RPMI7951 (cell line): ENCODE results near the gene CARD19. TPM values are rescaled to one million over a fixed set of nuclear protein-coding genes. Genes with fewer than 3 reads are reported as not detected.

Experiments used
- DNase-seq: peaks from one replicate; pipeline ENCODE4 v3.0.0-alpha.2; 2012; ENCODE audit warnings: low read depth
- total RNA-seq: library from RNA; depleted of rRNA; stranded (reverse); fragments of >200 nt; shearing (Covaris generic); gene quantifications from 2 replicates; pipeline ENCODE4 v1.2.3, GENCODE V29; 2014

CARD19 gene
- total RNA-seq, 1 experiment from 2014 or later = 179 TPM

DNA sequence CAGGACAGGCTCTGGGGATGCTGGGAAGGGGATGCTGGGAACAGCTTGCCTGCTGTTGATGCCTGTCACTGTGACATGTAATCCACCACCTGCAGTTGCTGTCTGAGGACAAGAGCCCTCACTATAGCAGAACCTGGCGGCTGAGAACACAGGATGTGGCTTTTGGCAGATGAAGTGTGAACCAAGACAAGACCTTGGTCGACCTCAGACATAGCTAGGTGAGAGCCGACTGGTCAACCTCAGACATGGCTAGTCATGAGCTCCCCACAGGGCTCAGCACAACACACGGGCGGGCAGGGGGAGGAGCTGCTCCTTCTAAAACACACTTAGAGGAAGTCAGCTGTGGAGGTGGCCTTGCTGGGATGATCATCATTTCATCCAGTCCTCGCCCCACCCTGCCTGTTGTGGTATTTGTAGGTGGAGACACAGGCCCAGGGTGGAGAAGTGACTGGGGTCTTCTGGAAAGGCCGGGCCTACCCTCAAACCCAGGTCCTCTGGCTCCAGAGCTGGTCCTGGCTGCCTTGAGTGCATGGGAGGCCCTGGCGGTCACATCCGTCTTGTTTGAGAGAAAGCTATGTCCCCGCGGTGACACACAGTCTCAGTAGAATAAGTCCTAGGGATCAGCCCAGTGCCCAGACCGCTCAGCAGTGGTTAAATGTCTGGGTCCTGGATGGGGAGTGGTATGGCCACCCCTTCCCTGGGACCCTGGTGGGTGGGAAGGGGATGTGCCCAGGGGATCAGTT lies 31.5 kb upstream of the CARD19 start:
- peak; percentile 22 for DNase-seq

DNA sequence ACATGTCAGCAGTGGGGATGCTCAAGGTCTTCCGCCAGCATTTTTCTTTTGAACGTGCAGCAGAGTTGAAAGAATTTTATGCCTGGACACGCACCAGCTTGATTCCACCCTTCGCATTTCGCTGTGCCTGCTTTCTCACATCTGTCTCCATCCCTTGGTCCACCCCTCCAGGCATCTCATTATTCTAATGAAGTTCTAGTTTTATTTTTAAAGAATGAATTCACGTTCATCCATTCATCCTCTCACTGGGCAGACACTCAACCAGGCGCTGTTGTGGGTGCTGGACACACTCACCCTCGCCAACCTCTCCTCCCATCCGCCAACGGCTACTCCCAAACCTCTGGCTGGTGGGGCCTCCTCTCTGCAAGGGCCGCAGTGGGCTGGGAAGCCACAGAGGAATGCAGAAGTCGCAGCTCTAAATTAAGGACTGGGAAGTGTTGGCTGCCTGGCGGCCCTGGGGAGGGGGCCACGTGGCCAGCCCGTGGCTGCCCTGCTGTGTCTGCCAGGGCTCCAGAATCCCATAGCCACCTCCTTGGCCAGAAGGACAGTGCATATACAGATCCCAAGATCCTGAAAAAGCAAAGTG lies 30.8 kb upstream of the CARD19 start:
- no peak for DNase-seq

DNA sequence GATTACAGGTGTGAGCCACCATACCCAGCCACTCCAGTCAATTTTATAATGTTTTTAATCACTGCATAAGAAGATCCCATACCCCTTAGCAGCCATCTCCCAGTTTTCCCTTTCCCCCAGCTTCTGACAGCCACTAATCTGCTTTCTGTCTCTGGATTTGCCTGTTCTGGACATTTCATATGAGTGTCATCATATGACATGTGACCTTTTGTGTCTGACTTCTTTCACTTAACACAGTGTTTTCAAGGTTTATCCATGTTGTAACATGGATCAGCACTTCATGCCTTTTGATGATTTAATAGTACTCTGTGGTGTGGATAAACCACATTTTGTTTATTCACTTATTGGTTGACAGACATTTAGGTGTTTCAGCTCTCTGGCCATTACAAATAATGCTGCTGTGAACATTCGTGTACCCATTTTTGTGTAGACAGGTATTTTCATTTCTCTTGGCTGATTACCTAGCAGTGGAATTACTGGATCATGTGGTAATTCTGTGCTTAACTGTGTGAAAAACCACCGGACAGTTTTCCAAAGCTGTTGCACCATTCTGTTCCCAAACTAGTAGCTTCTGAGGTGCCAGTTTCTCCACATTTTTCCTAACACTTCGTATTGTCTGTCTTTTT lies 28.9 kb upstream of the CARD19 start:
- no peak for DNase-seq

DNA sequence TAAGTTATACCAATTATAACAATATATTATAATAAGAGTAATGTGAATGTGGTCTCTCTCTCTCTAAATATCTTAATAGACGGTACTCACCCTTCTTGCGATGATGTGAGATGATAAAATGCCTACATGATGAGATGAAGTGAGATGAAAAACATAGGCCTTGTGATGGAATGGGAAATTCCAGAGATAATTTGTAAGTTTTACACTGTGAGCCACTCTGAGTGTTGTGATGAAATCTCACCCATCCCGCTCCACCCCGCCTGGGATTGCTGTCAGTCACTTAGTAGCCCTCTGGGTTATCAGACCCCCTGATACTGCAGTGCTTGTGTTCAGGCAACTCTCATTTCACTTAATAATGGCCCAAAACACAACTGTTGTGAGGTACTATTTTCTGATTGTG lies 27.1 kb upstream of the CARD19 start:
- DNase-seq = no peak

DNA sequence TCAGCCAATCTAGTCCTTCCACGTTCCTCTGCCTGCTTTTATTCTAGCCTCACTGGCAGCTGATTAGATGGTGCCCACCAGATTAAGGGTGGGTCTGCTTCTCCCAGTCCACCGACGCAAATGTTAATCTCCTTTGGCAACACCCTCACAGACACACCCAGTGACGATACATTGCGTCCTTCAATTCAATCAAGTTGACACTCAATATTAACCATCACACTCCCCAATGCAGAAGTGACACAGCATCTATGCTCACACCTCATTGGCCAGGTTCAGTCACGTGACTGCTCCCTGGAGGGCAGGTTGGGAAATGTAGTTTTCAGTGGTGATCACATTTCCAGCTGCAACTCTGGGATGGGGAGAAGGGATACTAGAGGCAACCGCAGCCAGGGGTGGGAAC lies 24.6 kb upstream of the CARD19 start:
- DNase-seq = peak; percentile 42

DNA sequence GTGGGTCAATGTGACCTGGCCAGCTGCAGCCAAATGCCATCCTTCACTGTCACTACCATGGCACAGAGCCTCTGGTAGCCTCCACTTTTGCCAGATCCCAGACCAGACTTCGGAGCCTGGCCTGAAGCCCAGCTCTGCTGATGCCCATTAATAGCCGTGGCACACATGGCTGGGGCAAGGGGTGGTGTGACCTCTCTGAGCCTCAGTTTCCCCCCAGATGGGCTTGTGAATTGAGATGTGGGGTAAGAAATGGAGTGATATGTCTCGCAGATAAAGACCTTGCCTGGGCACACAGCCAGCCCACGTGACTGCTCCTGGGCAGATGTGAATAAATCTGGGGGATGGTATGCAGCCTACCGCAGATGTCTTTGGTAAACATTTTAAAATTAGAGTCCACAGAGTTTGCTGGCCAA lies 23.6 kb upstream of the CARD19 start:
- DNase-seq = peak; percentile 54

DNA sequence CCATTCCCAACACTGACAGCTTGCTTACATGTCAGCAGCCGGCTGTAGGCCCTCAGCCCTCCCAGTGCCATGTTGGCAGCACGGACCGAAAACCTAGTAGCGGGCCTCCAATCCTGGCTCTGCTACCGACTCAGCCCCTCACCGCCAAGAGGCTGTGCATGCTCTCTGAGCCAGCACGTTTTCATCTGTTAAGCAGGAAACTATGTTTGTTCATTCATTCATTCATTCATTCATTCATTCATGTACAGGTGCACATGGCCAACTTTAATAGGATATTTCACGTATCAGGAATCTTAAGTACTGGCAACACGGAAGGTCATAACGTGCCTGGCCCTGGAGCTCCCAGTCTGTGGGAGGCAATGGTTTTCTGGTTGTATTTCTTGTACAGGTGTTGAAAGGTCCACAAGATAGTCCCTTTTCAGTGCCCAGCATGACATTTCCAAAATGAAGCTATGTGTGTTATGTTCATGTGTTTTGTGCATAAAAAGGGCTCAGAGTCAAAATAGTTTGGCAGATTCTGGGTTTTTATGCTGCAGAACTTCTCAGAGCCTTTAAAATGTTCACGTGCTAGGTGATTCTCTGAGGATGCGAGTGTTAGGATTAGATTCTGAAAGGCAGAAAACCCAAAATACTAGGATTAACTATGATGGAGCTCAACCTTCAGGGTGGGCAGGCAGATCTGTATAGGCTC lies 19.8 kb upstream of the CARD19 start:
- DNase-seq = no peak

DNA sequence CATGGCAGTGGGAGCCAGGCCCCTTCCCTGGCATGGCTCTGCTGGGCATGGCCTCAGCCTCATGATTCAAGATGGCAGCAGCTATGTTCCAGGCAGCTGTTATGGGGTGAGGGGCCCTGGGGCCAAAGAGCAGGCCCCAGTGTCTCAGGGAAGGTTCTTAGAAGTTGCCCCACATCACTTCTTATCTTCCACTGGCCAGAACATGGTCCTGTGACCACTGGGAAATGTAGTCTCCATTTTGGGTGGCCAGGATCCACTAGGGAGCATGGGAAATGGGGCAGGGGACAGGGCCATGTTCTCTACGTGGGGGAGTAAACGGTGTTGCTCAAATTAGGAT lies 19.3 kb upstream of the CARD19 start:
- no peak for DNase-seq

DNA sequence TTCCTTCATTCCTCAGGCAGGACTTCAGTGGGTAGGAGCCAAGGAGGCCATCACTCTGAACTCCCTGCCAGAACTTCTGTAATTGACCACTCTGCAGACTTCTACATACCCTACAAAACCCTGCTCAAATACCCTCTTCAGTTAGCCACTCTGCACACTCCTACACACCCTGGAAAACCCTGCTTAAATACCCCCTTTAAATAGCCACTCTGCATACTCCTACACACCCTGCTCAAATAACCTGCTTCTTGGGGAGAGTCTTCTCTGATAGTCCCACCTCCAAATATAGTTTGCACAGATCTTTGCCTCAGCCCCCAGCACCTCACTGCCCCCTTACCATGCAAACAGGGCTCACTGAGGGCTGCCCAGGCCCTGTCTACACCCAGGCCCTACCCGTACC lies 18.6 kb upstream of the CARD19 start:
- DNase-seq = no peak

DNA sequence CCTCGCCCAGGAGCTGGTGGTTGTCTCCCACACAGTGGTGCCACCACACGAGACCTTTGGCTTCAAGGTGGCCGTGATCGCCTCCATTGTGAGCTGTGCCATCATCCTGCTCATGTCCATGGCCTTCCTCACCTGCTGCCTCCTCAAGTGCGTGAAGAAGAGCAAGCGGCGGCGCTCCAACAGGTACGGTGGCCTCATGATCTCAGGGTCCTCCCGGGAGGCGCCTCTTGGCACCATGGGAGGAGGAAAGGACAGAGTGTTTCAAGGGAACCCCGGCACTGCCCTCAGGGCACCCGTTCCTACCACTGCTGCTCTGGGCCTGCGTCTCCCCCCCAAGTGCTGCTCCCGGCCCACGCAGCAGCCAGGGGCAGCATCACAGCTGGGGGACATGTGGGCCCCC lies 18.2 kb upstream of the CARD19 start:
- DNase-seq = no peak

DNA sequence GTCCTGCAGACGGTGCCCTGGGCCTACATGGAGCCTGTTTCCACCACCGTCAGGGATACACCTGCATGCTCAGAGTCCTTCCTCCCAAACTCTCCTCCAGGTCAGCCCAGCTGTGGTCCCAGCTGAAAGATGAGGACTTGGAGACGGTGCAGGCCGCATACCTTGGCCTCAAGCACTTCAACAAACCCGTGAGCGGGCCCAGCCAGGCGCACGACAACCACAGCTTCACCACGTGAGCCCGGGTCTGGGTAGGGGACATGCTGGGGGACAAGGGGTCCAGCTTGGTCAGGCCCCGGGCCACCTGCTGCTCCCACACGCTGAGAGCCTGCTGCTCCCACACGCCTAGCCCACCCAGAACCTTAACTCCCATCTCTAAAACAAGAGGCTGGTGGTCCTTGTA lies 16.6 kb upstream of the CARD19 start:
- DNase-seq = no peak

DNA sequence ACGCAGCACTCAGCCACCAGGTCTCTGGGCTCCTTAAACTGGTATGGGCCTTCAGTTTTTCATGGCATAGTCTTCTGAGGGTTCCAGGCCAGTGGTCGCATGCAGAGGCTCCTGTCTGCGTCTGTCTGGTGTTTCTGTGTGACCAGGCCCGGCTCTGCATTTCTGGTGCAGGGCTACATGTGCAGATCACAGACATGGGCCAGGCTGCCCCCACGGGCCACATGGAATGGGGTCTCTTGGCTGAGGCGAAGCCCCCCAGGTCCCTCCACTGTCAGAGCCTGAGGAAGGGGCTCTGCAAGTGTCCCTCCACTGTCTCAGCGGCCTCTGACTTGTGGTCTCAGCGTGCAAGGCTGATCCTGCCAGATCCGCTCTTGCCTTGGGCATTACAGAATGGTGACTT lies 15.6 kb upstream of the CARD19 start:
- no peak for DNase-seq

DNA sequence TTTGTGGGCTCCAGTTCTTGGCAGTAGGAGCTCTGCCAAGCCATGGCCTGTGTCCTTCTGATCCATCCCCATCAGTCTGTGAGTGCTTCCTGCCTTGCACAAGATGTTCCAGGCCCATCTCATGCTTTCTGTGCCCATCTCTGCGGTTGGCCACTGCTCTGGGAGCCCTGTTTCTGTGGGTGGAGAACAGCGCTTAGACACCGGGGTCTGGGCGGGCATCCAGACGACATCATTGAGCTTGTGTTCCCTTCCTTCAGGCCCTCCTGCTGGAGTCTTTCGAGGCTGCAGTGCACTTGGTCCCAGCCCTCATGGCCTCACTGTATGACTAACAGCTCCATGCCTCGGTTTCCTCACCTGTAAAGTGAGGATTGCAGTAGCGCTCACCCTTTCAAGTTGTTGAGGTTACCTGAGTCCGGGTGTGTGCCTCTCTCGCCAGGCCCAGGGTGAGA lies 14.9 kb upstream of the CARD19 start:
- DNase-seq = no peak

DNA sequence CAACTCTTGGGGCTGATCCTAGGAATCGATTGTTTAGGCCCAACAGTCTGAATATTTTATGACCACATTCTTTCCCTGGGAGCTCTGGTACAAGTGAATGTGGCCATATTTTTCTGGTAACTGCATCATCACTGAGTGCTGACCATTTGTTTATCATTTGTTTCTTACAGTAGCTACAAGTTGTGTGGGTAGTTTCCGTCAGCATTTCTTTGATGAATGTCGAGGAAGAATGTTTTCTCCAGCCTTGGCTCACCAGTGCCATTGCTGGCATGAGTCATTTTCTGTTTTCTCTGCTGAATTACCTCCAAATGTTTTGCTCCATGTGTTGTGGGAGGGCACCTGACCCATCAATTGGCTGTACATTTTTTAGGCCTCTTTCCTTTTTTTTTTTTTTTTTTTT lies 14.1 kb upstream of the CARD19 start:
- peak; percentile 63 for DNase-seq

DNA sequence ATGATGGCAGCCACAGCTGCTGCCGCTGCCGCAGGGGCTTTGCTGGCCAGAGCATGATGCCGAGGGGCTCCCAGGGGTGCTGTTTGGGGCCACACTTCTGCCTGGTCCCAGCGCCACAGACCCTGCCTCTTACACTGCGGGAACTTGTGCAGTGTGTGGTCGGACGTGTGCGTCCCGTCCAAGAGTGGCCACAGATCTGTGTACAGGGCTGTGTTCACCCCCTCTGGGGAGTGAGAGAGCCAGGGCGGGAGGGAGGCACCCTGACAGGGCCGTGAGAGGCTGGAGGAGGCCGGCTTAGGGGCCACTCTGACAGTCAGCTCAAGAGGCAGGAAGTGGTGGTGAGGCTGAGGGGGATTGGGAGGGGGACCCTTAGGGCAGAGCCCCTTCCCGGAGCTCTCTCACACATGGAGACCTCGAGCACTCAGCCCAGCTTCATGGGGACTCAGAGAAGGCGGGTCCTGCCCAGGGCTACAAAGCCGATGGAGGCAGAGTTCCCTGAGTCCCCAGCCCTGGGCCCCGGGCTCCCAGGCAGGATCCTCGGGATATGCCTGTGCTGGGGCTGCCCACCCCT lies 13.1 kb upstream of the CARD19 start:
- no peak for DNase-seq

DNA sequence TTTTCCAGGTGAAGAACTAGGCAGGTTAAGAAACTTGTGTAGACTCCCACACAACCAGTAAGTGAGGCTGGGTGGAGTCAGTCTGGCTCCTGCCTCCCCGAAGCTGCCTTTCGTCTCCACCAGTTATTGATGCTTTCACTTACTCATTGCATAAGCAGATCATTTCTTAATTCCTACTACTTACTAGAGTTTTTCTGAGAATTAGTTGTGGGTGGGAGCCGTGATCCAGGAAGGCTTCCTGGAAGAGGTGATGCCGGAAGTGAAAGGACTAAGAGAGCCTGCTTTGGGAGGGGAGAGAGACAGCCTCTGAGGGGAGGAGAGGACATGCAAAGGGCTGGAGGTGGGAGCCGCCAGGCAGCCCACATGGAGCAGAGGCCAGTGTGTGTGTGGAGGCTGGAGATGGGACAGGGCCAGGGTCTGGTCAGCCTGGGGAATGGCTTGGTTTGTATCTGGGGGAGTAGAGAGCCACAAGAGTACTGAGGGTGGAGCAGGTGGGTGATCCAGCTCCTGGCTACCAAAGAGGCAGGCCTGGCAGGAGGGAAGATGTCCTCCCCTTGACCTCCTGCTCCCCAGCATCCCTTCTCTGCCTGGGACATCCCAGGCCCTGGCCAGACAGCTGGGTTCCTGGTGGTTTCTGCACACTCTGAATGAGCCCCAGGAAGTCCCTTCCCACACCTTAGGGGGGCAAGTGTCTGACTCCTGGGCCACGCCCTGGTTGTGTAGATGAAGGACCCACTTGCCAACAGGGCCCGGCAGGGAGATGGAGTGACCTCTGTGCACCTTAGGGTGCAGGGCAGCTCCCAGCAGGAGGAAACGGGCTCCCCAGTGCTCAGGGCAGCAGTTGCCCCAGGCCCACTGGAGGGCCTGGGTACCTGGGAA lies 12.2 kb upstream of the CARD19 start:
- DNase-seq = no peak

DNA sequence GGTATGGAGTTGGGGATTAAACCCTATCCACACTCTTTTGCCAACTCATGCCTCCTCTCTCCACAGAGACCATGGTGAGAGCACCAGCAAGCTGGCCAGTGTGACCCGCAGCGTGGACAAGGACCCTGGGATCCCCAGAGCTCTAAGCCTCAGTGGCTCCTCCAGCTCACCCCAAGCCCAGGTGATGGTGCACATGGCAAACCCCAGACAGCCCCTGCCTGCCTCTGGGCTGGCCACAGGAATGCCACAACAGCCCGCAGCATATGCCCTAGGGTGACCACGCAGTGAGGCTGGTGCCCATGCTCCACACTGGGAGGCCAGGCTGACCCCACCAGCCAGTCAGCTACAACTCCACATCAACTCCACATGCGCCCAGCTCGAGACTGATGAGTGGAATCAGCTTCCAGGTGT lies 11.5 kb upstream of the CARD19 start:
- no peak for DNase-seq

DNA sequence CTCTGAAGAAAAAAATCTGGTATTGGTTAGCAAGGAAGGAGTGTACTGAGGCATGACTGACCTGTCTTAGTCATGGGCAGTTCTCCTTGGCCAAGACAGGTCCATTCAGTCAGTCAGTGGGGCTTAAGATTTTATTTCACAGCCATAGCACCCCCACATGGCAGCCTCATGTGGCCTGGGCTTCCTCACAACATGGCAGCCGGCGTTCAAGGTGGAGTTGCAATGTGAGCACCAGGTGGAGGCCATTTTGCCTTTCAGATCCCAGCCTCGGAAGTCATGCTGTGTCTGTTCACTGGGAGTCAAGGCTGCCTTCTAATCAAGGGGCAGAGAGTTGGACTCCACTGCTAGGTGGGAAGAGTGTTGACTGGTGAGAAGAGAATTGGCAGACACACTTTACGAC lies 10.3 kb upstream of the CARD19 start:
- no peak for DNase-seq

DNA sequence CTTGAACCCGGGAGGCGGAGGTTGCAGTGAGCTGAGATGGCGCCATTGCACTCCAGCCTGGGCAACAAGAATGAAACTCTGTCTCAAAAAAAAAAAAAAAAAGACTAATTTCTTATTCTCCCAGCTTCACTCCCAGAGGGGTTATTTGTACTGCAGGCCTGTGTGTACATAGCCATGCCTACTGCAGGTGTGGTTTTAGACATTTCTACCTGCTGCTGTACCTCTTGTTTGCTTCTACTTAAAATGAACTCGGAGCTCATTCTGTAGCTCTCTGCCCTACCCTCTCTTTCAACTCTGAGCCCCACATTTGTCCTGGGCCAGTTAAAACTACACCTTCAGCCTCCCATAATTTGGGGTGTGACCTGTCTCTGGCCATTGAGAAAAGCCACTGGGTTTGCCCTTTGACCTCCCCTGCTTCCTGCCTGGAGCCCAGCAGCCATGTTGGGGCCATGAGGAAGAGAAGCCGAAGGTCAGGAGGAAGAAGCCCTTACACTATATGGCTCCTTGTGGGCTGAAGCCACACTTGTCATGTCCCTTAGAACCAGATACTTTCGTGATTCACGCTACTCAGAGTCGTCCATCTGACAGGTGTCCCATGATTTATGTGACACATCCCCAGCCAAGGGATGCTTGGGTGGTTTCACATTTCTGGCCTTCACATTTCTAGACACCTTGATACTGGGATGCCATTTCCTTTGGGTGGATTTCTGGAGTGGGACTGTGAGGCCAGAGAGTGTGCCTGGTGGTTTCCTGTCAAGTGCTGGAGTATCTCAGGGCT lies 9.4 kb upstream of the CARD19 start:
- no peak for DNase-seq

DNA sequence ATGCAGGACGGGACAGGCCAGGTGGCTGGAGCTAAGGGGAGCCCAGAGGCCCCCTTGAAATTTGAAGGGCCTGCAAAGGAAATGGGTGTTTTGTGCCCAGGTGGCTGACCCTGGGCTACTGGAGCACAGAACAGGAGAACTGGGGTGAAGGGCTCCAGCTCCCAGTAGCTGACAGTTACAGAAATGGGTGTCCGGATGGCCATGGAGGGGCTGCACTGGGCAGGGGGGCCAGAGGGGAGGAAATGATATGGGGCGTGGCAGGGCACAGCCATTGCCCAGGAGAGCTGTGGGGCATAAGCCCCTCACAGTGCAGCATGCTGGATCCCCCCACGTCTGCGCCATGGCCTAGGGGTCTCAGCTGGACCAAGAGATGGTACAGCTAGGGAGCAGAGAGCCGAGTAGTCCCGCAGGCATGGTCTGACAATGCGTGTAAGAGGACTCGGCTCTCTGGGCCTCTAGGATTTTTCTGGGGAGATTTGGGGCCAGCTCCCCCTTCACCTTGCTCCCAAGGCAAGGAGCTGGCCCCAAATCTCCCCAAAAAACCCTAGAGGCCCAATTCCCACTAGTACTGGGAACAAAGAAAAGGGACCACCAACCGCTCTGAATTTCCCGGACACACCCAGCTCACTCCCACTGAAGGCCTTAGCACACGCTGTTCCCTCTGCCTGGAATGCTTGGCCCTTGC lies 7.9 kb upstream of the CARD19 start:
- no peak for DNase-seq
